ENCODE data around the gene LPAR2.

Gene LPAR2

DNA sequence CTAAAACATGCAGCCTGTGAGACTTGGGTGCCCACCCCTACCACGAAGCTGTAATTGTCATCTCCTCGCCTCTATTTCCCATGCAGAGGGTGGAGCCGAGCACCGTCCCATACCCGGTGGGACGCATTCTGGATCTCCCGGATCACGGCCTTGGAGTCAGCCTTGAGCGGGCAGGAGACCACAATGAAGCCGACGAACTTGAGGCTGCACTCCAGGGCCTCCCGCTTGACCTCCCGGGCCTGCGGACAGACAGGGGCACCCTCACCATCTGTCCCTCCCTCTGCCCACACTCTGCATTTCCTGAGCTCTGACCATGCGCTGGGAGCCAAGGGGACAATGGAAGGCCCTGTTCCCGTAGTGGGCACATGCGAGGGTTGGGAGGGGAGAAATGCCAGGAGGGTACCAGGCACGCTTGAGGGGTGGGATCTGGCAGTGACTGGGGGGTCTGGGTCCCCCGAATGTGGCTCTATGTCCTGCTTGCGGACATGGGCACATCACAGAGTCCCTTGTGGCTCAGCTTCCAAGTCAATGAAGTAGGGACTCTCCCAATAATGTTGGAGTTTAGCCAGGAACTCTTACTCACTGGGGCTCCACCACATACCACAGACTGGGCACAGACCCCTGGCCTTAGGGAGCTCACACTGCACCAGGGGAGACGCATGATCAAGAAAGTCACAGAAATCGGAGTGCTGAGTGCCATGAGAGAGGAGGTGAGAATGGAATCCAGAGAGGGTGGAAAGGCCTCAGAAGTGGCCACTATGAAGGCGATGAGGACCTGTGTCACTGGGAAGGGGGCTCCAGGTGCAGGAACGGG, 24.7 kb upstream of the LPAR2 start:
- no peak for DNase-seq

DNA sequence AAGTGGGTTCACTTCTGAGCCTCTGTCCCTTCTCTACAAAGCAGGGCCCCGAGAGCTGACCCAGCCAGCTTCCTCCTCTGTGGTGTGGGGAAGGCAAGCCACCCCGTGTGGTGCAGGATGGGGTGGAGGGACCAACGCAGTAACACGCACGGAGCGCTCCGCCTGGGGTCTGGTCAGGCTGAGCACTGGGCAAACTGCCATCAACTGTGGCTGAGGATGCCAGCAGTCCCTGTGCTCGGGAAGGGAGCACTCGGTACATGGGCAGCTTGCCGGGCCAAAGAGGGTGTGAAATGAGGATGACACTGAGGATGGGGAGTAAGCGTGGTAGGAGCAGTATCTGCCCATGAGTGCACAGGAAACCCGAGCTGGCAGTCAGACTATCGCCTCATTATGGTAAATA, 23.1 kb upstream of the LPAR2 start:
- no peak for DNase-seq

DNA sequence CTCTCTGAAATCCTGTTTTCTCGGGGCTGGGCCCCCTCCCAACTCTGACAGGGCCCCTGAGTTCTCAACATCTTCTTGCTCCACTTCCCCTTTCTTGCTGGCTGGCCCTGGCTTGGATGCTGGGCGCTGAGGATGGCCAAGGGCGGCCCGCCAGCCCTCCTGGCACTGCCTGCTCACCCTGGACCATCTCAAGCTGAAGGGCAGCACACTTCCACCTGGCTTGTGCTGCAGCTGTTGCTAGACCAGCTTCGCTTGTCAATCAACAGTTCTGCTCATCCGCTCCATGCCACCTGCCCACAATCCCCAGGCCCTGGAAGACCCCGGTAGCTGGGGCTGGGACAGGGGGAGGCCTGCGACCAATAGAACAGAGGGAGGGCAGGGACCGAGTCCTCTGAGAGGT, 22.3 kb upstream of the LPAR2 start:
- DNase-seq = no peak

DNA sequence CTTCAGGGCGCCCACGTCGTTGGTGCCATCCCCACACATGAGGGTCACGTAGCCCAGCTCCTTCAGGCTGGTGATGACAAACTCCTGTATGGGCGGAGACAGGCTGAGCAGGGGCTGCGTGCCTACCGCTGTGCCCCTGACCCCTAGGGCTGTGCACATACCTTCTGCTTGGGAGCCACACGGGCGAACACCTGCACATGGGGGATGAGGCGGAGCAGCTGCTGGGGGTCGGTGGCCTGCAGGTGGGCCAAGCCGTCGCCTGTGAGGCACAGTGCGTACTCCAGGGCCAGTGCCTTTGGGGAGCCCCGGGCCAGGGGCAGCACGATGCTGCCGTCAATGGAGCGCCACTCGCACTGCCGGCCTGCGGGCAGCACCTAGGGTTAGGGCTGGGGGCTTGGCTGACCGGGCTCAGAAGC, 21.6 kb upstream of the LPAR2 start:
- DNase-seq = no peak

DNA sequence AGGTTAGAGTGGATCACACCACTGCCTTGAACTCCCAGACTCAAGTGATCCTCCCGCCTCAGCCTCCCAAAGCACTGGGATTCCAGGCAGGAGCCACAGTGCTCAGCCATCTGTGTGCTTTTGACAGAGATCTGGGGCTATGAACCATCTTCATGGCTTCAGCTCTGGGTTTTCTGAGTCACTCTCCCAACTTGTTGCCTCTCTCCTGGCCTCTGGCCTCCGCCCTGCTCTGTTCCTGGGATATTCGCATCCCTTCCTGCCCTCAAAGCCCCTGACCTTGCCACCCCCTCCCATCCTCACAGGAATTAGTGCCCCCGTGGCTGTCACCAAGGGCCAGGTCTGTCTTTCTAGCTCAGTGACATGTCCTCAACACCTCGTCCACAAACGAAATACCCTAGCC, 21.1 kb upstream of the LPAR2 start:
- DNase-seq = no peak

DNA sequence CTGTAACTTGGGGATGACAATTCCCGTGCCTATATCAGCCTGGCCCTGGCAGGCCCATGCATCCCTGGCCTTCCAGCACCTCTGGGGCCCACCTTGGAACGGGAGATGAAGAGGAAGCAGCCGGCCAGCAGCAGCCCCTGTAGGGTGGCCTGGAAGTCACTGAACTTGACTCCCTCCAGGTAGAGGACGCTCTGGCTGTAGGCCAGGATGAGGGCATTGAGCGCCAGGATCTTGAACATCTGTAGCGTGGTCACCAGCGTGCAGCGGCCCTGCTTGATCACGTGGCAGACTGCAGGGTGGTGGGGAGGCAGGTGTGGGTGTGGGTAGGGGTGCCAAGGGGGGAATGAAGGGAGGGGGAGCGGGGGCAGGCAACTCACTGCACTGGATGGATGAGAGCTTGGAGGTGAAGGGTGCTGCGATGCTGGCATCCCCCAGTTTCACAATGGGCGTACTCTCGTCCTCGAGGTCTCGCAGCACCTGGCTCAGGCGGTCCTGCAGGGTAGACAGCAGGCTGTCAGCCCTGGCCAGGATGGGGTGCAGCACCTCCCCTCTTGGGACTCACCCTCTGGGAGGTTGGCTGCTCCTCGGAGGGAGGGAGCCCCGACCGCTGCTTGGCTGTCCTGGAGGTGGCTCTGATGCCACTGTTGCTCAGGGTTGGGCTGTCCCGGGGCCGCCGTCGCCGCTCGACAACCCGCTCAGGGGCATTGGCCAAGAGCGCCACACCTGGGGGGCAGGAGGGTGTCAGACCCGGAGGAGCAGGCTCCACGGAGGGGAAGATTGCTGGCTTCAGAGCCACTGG, 19.2 kb upstream of the LPAR2 start:
- DNase-seq = no peak

DNA sequence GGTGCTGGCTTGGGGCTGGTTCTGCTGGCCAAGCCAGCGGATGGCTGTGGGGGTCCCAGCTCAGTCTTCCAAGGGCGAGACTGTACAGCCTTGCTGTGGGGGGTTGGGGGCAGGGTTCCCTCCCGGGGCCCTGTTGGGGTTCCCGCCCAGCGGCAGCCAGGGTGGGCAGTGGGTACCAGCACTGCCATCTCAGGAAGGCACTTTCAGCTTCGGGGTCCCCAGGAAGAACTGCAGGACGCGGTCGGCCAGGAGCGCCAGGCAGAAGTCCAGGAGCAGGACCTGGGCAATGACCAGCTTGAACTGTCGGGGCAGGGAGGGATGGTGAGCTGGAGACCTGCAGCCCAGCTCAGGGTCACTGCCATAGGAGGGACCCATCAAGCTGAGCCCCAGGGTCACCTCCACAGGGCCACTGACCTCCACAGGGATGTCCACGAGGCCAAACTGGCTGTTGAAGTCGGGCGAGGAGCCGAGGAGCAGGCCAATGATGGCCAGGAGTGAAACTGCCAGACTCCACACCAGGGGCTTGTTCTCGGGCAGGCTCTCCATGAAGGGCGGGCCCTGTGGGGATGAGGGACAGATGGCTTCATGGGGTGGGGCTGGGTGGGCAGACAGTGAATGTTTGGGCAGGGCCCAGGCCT, 17.3 kb upstream of the LPAR2 start:
- no peak for DNase-seq

DNA sequence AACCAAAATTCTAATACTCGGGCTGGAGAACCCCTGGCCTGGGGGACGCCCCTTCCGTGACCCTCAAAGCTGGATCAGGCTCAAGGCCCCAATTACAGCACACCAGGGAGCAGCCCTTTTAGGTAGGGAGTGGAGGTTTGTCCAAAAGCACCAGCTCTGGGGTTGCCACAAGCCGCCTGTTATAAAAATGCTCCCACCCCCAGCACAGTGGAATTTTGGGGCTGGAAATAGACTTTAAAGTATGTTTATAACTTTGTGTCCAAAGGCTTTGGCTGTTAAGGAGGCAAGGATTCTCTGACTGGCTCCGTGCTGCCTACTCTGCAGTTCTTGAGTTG, 16.0 kb upstream of the LPAR2 start:
- DNase-seq = no peak

DNA sequence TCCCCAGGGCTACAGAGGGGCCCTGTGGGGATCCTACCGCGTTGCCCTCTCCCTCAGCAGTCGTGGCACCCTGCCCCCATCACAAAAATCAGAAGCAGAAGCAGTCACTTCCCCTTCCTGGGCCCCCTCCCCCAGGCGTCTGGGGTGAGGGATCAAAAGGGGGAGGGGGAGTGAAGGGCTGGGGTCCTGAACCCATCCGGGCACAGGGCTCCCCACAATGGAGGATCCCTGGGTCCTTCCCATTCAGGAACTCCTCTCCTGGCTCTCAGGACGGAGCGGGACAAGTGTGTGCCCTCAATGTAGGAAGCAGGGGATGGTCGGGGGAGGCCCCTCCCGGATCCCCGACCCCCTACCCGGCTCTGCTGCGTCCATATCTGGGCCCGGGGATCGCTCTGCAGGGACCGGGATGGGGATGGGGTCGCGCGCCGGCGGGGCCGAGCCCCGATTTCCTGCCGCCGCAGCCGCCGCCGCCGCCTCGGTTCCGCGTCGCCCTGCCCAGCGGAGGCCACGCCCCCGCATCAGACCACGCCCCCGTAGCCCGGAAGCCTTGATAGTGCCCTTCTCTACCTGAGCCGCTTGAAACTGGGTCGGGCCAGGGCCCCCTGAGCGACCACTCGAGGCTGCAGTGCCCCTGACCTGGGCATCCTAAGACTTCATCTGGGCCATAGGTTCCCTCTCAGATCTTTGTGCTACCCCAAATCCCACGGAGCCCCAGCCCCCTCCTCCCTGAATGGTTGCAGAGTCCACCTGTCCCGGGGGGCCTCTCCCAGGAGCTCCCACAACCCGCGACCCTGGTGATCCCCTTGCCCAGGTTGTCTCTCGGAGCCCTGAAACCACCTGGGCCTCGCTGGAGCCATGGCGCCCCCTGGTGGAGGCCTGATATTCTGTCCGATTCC, 15.4 kb upstream of the LPAR2 start, which contains the start of gene GMIP:
GMIP (minus strand) TSS at position 500 of the 896 bp plus-strand sequence; CDS start at position 372, 128 bp downstream.
- DNase-seq = peak; percentile 83

DNA sequence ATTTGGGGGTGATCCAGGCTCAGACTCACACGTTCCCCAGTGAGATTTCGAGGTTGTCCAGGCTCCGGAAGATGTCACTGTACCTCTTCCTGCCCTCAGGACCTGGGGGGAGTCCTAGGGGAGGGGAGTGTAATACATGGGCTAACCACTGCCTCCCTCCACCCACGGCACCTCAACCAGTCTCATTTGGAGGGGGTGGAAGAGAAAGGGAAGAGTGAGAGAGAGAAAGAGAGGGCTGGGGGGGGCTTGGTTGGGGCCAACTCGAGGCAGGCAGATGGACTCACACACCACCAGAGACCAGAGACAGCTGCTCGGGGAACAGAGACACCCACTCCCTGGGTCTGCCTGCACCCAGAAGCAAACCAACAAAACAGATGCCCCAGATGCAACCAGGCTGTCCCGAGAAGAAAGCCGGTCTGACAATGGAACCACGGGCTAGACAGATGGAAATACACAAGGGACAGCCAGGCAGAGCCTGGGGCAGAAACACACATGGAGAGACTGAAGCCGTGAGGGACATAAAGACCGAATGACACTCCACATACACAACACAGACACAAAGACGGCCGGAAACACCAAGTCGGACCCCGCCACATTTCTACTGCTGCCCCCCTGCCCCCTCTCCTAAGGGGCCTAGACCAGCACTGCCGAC, 14.6 kb upstream of the LPAR2 start:
- peak; percentile 61 for DNase-seq

DNA sequence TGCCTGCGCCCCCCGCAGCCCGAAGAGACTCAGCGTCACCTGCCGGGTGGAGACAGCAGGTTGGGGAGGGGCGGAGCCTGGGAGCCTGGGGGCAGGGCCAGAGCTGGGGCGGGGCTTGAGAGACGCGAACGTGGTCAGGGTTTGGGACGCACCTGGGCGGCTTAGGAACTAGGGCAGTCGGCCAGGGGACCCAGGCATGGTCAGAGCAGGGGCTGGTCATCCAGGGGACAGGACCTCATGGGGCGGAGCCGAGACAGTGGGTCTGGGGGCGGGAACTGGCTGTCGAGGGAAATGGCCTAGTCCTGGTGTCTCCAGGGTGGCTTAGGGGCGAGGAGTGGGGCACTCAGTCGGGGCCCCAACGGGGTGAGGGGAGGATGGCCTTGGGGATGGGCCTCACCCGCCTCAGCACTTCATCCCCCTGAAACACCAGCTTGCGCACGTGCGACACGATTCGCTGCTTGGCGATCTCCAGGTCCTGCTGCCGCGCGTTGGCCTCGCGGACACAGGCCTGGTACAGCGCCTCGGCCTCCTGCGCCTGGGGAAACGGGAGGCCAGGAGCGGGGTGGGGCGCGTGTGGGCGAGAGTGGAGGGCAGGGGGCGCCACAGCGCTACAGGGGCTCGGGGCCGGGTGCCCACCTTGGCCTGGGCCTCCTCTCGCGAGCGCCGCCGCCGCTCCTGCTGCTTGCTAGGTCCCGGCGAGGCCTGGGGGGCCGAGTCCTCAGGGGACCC, 9.7 kb upstream of the LPAR2 start:
- no peak for DNase-seq

DNA sequence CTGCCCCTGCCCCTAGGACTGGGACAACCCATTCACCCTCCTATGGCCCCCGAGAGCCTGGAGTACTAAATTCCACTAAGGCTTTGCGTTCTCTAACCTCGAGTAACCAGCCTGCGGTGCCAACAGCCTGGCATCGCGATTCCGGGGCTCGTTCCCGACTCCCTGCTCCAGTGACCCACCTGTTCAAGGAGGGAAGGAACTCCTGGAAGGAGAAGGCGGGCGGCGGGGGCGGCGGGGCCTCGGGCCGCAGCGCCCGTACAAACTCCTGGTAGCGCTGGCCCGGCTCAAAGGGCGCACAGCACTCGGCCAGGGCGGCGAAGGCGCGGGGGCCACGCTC, 9.1 kb upstream of the LPAR2 start:
- DNase-seq = no peak

DNA sequence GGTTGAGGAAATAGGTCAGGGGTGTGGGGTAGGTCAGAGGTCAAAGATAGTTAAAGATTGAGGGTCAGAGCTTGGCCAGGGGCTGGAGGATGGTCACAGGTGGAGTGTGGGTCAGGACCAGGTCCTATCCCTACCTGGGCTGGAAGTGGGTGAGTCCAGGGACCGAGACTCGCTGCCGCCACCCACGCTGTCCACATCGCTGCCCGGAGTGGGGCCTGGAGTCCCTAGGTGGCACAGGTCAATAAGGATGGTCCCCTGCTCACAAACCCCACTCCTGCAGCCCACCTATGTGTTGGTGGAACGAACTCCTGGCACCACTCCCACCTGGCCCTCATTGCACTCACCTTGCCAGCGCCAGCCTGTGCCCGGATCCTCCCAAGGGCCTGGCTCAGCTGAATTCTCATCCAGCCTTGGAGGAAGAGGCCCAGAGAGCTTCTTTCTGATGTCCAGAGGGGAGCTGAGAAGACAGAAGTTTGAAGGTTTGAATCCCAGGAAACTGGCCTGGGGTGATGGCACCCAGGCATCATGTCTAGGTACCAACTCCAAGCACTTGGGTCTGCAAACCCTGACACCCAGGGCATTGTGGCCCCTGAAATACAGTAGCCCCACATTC, 8.7 kb upstream of the LPAR2 start:
- DNase-seq = no peak

DNA sequence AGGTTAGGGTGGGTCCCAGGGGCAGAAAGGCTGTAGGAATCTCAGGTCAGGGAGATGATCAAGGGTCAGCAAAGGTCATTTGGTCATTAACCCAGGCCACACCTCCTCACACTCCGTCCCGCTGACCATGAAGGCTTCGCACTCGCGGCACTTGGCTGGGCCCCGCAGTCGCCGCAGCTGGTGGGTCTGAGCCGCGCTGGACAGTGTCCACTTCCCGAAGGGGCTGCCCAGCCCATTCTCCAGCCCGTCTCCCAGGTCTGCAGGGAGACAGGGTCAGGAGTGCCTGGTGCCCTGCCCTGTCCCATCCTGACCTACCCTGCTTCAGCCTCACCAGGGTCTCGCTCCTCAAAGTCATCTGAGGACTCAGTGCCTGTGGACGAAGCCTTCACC, 7.3 kb upstream of the LPAR2 start:
- no peak for DNase-seq

DNA sequence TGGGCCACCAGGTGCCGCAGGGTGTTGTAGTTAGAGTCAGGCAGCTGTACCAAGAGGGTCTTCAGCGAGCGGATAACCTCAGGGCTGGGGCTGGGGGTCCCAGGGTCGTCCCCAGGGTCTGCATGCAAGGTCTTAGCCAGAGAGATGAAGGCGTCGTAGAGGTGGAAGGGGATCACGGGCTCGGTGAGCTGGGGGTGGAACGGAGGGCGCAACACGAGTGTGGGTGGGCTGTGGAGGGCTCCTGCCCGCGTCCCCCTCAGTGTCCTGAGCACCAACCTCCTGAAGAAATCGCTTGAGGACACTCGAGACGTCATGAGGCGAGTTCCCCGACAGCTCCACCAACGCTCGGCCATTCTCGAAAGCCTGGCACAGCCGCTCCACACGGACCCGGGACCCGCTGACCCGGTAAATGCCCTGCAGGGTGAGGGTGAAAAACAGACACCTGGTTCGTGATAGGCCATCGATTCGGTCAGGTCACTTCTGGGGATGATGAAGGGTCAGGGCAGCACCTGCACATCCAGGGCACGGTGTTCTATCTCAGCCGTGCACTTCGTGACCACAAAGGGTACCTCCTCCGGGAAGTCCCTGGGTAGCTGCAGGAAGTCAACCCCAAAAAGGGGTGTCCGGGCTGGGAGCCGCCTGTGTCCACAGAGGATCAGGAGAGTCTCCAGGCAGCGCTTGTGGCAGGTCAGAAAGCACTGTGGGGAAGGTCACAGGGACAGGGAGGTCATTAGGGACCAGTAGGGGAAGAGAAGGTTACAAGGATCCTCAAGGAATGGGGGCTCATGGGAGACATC, 6.7 kb upstream of the LPAR2 start:
- no peak for DNase-seq

DNA sequence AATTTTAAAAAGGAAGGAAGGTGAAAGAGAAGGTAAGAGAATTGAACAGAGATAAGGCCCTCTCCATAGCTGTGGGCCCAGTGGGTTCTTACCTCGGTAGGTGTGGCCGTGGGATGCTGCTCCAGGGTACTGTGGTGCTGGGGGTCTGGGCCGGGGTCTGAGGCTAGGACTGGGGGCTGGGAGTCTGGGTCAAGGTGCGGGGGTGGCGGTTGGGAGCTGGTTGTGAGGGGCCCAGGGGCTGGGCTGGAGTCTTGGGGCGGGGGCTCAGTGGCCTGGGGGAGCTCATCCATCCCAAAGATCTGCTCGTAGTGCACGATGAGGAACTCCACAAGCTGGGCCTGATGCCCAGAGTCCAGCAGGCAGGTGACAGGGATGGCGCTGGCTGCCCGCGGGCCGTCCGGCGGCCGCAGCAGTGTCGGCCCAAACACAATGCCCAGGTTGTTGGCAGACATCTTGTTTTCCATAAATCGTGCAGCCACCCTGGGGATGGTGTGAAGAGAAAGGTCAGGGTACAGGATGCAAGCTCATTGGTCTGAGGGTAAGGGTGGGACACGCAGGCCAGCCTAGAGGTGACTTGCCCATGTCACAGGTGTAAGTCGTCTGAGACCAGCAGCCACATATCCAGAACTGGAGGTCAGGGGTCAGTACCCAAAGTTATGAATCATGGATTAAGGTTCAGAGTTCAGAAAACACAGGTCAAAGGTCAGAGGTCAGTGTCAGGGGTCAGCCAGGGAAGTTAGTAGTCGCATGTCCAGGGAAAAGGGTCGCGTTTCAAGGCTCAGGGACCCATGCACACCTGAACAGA, 5.9 kb upstream of the LPAR2 start:
- no peak for DNase-seq

DNA sequence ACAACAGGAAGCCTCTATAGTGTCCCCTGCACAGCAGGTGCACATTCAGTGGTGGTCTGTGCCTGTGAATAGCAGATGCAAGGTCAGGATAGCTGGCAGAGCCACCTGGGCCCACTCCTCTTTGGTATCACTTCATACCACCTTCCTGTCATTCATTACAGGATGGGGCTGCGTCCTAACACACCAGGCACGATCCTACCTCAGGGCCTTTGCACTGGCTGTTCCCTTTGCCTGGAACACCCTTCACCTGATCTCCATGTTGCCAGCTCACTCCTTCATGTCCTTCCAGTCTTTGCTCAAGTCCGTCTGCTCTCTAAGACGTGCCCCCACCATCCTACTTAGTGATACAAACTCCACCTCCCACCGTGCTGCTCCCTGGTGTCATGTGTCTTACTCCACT, 4.6 kb upstream of the LPAR2 start:
- no peak for DNase-seq

DNA sequence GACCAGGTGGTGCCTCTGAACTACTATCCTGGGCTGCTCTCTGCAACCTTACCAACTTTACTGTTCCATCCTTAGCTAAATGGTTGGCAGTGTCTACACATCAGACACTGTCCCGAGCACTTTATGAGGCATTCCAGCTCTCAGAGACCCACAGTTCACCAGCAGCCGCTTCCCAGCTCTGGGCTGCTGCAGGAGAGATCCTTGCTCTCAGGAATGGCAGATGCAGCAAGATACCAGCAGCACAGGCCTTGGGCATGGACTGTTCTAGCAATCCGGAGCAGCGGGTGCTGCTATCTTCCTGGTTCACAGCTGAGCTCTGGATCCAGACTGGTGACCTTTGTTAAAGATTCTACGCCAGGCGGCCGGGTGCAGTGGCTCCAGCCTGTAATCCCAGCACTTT, 3.3 kb upstream of the LPAR2 start:
- no peak for DNase-seq

DNA sequence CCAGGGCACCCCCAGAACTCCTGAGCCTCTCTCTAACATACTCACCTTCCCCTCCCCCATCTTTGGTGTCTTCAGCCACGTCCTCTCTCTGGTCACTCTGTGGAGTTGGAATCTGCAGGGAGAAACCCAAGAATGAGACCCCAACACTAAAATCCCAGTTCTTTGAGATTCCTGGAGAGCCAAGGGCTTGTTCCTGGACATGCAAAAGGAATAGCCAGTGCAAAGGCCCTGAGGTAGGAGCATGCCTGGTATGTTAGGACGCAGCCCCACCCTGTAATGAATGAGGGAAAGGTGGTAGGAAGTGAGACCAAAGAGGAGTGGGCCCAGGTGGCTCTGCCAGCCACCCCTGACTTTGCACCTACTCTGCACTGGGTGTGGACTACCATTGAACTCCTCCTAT, 2.4 kb upstream of the LPAR2 start:
- no peak for DNase-seq

DNA sequence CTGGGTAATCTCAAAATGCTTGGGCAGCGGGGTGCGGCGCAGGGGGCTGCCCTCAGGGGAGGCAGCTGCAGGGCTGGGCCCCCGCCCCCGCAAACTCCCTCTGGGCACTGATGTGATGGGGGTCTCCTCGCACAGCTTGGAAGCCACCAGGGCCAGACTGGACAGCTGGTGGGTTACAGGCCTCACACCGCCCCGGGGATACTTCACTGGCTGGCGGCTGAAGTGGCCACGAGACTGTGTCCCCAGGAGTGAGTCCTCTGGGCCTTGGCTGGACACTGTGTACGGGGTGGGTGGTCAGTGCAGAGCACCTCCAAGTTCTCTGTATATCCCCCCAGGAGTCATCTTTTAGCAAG, 2.0 kb upstream of the LPAR2 start:
- no peak for DNase-seq
